HCT116 (cell line): Measurements from ENCODE around the gene C1R.

ENCODE experiments used
- CTCF ChIP-seq, 3 experiments: fragments of 200-600 bp in 1 of 3; sonication (generic) in 1 of 3; IDR thresholded peaks in 2 of 3; conservative IDR thresholded peaks in 1 of 3; 2 replicates each; pipeline ENCODE4 v1.5.1; 2012 to 2017; ENCODE audit warnings: low read depth in 2 of 3, low read length in 2 of 3, antibody characterized with exemption in 1 of 3, borderline replicate concordance in 1 of 3, control low read depth in 1 of 3, mild to moderate bottlenecking in 1 of 3, mixed read lengths in 1 of 3, mixed run types in 1 of 3, moderate library complexity in 1 of 3; ENCODE audit not compliant: insufficient read depth in 1 of 3
- POLR2A ChIP-seq: IDR thresholded peaks from 2 replicates; pipeline ENCODE4 v1.7.0; 2011; ENCODE audit warnings: borderline replicate concordance; ENCODE audit not compliant: insufficient read depth, insufficient read length; ENCODE audit errors: extremely low read depth
- SIN3A ChIP-seq: IDR thresholded peaks from 2 replicates; pipeline ENCODE4 v1.6.1; 2012; ENCODE audit warnings: low read depth
- SP1 ChIP-seq: IDR thresholded peaks from 2 replicates; pipeline ENCODE4 v1.6.1; 2012; ENCODE audit warnings: low read depth
- TCF7L2 ChIP-seq: IDR thresholded peaks from 2 replicates; pipeline ENCODE4 v1.7.0; 2011; ENCODE audit warnings: borderline replicate concordance, inconsistent platforms; ENCODE audit not compliant: insufficient read depth, insufficient read length; ENCODE audit errors: extremely low read depth

GRCh38 chr12:7089196-7089871, 2.9 kb downstream of the C1R start:
- TF ChIP-seq CTCF (IDR thresholded peaks at IDR 0.05 in 2 of 3, conservative IDR thresholded peaks at IDR 0.05 in 1 of 3; ENCODE audit: borderline replicate concordance in 1 of 3, insufficient read depth in 1 of 3, low read depth in 2 of 3, low read length in 2 of 3) (no peak), POLR2A (no peak), SP1 (no peak), TCF7L2 (no peak), SIN3A (no peak)
